GM18861 (cell line): ENCODE measurements around the gene PLOD3.

Experiments used
- ATAC-seq: cut with Tn5 transposase; IDR thresholded peaks from one replicate; pipeline ENCODE4 v1.9.1; 2021; ENCODE audit not compliant: unreplicated experiment

Gene PLOD3

DNA sequence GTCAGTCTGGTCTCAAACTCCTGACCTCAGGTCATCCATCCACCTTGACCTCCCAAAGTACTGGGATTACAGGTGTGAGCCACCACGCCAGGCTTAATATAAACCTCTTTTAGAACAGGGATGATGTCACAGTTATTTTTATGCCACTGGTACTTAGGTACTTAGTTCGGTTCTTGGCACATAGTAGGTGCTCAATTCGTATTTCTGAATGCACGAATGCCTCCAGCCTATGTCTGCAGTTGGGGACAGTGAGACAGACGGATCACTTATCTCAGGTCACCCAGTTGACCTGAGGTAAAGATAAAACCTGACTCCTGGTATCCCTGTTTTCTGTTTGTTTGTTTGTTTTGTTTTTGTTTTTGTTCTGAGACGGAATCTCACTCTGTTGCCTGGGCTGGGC lies 31.2 kb downstream of the PLOD3 start:
- ATAC-seq, result no peak

DNA sequence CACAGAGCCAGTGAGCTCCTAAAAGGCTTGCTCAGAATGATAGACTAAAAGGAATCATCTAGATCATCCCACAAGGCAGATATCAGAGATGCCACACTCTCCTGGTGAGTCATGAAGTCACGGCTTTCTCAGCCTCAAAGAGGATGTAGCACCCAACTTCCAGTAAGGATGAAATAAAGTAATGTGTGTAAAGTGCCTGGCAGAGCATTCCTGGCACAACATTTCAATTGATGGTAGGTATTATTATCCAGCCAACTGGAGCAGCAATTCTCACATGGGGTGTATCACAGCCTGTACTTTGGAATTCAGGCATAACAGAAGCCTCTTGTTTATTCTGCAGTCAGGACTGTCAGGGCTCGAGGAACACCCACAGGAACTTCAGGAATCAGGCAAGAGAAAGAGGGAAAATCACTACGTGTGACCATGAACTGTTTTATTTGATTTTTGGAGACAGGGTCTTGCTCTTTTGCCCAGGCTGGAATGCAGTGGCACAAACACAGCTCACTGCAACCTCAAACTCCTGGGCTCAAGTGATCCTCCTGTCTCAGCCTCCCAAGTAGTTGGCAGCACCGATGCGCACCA lies 32.0 kb downstream of the PLOD3 start:
- ATAC-seq, result no peak

- ATAC-seq, result no peak
Measured at GRCh38 chr7:101180130-101180755, 37.1 kb downstream of the PLOD3 start, which contains the start of gene NAT16. Gene NAT16 (minus strand): TSS chr7:101180293. CDS start chr7:101174807, 5,486 bp downstream.

GRCh38 chr7:101179713-101180112 lies 37.7 kb downstream of the PLOD3 start:
- ATAC-seq, result no peak

DNA sequence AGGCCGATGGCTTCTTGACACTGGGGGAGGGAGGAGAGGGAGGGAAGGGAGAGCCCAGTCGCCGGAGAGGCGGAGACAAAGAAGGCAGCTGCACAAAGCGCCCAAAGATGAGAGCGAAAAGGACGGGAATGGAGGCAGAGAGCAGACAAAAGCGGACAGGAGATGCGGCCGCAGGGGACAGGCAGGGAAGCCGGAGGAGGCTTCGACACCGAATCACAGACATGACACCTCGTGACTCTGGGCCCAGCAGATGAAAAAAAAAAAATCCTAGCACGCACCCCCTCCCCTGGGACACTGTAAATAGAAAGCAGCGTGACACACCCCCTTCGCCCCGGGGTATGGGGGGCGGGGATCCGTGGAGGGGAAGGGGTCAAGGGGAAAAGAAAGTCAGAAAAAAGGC lies 38.3 kb downstream of the PLOD3 start:
- ATAC-seq, result no peak

- ATAC-seq, result no peak
Measured at GRCh38 chr7:101177644-101178043, 39.7 kb downstream of the PLOD3 start.

DNA sequence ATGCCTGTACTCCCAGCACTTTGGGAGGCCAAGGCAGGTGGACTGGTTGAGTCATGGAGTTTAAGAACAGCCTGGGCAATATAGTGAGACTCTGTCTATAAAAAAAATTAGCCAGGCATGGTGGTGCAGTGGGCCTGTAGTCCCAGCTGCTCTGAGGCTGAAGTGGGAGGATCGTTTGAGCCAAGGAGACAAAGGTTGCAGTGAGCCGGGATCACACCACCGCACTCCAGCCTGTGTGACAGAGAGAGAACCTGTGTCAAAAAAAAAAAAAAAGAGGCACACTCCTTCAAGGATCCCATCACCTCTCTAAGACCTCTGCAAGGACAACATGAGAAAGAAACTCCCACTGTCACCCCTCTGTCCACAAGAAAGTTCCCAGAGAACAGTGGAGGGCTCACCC lies 41.7 kb downstream of the PLOD3 start:
- ATAC-seq, result no peak

GRCh38 chr7:101174322-101174854 lies 43.0 kb downstream of the PLOD3 start:
- ATAC-seq, result no peak

GRCh38 chr7:101173752-101174244 lies 43.6 kb downstream of the PLOD3 start:
- no peak for ATAC-seq

DNA sequence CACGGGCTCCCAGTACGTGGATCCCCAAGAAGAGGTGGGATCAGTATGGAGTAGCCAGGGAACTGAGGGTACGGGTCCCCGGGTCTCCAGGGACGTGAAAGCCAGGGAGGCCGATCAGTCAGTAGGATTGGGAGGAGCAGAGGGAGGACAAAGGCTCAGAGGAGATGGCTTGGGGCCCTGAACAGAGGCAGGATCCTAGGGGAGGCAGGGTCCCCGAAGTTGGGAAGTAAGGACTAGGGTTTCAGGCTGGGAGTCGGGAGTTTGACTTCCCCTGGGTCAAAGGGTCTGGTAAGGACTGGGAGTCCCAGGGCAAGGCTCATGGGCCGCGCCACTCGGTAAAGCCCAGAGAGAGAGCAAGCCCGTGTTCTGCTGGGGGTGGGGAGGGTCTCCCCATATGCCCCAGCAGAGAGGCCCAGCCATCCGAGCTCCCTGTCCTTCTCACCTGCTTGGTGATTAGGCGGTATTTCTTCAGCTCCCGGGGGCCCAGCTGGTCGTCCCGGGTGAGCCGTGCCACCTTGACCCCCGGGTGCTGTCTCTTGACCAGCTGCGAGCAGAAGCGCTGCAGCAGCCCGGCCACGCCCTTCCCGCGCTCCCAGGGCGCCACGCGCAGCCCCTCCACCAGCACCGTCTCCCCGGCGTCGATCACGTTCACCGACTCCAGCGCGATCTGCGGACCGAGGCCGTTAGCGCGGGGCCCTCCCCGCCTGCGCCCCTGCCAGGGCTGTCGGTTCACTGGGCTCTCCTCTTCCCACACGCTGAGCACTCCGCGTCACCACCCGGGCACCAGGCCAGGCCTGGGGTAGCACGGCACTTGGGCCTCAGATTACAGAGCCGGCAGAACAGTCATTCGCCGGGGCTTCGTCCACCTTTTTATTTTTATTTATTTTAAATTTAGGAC lies 44.3 kb downstream of the PLOD3 start:
- ATAC-seq, result no peak

GRCh38 chr7:101172005-101172853 lies 45.2 kb downstream of the PLOD3 start:
- ATAC-seq, result no peak

GRCh38 chr7:101171442-101171837 lies 45.9 kb downstream of the PLOD3 start:
- ATAC-seq, result no peak

- no peak for ATAC-seq
Measured at GRCh38 chr7:101170617-101171441, 46.6 kb downstream of the PLOD3 start.

DNA sequence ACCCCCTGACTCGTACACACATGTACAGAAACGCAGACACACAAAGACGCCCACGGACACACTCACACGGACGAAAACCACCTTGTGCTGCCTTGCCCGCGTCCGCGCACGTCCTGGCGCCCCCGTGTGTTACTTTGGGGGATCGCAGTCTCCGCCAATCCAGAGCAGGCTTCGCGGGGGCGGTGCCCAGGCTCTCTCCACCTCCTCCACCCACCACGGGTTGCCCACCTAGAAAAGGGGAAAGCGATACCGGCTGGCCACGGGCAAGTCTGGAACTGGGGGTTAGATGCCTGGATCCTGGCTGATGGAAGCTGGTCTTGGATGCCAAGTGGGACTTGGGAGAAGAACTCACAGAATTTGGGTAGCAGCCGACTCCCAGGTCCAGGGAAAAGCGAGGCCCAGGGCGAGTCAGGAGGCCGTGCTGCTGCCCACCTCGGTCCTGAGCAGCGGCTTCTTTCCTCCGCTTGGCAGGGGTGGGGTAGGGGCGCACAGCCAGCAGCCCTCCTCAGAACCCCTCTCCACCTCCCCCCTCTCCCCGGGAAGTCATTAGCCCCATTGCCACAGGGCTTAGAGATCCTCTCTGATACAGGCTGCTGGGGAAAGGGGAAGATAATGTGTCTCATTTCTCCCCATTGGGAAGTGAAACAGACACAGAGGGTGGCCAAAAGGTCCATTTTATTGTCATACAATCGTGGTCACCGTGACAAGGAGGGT lies 47.4 kb downstream of the PLOD3 start:
- ATAC-seq, result no peak

DNA sequence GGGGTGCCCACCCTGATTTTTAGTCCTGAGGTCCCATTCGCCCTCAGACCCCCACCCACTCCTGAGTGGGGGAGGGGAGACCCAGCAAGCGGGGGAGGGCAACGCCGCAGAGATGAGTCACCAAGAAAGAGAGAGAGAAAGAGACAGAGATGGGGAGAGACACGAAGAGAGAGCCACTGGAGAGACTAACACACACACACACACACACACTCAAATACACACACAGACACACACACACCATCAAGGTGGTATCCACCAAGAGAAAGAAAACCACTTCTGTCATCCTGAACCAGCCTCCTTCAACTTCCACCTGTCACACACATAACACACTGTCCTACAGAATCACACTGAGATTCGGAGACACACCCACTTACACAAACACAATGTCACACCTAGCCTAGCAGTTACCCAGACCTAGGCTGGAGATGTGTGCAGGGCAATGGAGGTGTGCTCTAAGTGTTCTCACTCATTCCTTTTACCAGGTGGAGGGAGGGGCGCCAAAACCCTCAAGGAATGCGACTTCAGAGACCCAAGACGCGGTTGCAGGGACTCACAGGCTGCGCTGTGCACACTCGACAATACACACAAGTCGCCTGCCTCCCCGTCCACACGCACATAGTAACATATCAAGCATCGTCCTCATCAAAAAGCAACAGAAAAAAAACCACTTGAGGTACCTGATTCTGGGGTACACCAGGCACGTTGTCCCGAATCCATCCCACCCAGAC lies 48.1 kb downstream of the PLOD3 start:
- ATAC-seq, result no peak

DNA sequence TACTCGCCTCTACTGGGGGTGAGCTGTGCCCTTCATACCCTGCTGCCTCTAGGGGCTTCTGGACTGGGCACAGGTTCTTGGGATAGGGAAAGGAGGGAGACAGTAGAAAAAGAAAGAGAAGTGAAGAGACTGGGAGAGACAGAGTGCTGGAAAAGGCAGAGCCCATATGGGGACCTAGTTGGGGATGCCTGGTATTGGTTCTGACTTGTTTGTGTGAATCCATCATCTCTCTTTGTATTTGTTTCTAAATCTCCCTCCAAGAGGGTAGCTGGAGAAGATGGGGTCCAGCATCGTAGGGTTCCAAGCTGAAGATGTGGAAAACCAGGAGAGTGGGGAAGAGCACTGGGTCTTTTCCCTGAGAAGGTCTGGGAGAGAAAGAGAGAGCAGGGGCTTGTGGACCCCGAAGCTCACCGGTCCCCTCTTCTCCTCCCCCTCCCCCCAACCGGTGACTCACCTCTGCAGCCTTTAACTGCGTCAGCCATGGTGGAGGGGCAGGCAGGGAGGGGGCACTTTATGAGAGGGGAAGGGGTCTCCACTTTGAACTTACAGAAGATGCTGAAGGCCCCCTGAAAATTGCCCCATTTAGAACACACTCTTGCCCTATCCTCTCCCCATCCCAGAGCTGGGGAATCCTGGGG lies 48.9 kb downstream of the PLOD3 start:
- no peak for ATAC-seq

DNA sequence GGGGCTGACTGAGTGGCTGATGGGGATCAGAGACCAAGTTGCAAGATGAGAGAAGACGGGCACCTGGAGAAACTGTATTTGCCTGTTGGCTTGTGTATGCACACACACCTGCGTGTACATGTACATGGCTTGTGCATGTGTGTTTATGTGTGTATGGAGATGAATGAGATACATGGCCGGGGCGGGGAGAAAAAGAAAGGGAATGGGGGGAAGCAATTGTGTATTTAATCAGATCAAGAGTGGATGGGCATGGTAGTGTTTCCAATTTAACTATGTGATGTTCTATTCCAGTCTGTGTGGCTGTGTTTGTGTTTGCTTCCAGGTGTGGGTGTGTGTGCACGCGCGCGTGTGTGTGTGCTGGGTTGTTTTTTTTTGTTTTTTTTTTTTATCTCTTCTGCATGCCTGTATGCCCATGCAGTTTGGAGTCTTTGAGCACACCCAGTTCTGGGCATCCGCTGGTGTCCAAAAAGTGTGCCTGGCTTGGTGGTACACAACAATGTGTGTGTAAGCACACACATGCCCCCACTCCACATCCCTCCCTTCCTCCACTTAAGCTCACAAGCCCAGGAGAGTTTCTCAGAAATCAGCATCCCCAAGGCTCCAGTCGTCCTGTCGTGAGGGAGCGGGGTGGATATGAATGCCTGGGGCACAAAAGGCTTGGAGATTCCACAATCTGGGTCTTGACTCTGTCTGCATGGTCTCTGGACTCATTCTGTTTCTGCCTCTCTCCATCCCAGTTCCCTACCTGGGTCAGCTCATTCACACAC lies 49.6 kb downstream of the PLOD3 start:
- no peak for ATAC-seq
